ENCODE results near the gene CNTN1.

Gene CNTN1

GRCh38 chr12:40691913-40692764 is at the start of gene CNTN1:
Gene CNTN1, plus strand, starts transcription at chr12:40692439.
- DNase-seq: no peak

- DNase-seq: no peak
These were observed 48.7 kb upstream of the CNTN1 start for GRCh38 chr12:40643506-40643905.

DNA sequence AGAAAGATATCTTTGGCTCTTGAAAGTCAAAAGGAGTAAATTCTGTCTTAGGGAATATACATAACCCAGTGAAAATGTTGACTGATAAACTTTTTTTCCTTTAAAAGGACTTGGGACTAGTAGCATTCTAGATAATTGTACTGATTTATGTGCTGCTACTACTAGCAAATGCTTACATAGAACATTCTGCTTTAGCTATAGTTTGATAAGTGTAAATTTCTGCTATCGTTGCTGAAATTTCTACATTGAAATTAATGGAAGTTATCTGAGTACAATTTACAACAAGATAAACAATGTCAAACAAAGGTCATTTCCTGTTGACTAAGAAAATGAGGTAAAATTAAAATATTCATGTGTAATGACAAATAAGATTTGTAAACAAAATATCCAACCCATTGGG is 48.3 kb upstream of the CNTN1 start:
- no peak for DNase-seq

GRCh38 chr12:40644708-40645107 is 47.5 kb upstream of the CNTN1 start:
- DNase-seq: no peak

GRCh38 chr12:40645361-40645760 is 46.9 kb upstream of the CNTN1 start:
- DNase-seq: no peak

DNA sequence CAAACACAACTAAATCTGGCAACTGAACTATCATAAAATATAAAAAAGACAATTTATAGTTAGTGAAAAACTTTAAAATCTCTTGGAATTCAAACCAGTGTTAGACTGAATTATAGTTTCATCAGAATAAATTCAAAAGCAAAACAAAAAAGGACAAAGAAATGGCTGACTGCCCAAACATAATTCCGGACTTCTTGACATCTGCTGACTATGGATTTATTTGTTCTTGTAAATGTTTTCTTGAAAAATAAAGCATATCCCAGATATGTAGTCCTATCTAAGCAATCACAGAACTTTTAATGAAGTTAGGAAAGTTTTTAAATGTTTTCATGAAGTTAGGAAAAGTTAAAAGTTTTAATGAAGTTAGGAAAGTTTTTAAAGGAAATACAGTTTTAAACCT is 45.8 kb upstream of the CNTN1 start:
- DNase-seq: no peak

GRCh38 chr12:40646911-40647310 is 45.3 kb upstream of the CNTN1 start:
- DNase-seq: no peak

- DNase-seq: no peak
These were observed 44.6 kb upstream of the CNTN1 start for GRCh38 chr12:40647651-40648050.

GRCh38 chr12:40648519-40648918 is 43.7 kb upstream of the CNTN1 start:
- no peak for DNase-seq

- DNase-seq: no peak
These were observed 42.1 kb upstream of the CNTN1 start for GRCh38 chr12:40650038-40650704.

DNA sequence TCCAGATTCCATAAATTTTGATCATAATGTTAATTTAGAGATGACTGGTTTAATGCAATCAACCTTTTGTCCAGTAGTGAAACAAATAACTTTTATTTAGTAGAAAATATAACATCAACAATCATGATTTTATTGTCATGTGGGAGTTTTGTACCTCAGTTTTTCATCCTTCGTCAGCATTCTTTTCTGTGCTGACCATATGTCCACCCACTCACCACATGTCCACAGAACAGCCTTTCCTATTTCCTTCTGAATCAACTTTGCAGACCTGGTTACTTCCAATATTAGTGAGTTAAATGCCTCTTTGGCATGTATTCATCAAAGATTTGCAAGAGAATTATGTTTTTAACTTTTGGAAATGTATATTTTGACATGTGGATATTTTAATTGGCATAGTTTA is 36.8 kb upstream of the CNTN1 start:
- no peak for DNase-seq

GRCh38 chr12:40662366-40662765 is 29.9 kb upstream of the CNTN1 start:
- DNase-seq: no peak

DNA sequence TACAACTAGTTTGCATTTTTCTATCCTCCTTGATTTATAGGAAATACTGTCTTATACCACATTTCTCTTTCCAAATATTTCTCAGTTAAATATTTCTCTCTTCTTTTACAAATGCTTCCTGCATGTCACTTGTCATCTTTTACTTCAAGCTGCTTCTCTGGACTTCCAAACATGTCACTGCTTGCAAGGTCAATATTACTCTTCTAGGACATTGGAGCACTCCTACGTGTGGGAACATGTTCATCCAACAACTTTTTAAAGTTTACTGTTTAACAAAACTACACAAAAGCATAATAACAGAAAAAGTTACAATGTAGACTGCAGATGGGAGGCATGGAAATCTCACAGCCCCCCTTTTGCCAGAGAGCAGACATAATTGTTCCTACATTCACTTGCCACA is 28.5 kb upstream of the CNTN1 start:
- DNase-seq: no peak

DNA sequence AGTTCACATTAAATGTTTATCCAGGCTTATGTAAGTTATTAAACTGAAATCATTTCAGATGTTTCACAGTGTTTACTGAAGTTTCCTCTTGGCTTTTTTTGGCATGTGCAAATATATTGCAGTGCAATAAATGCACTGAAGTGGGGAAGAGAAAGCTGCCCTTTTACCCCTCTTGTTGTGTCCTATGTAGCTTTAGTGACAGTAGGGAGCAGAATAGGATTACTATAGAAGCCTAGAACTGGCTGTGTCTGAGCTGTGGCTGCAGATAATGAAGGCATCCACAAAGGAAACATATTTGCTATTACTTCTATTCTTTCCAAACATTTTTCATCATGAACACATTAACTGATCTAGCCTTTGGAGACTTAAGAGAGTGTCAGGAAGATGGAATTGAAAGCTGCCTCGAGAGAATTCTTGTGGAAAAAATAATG is 24.1 kb upstream of the CNTN1 start:
- no peak for DNase-seq

DNA sequence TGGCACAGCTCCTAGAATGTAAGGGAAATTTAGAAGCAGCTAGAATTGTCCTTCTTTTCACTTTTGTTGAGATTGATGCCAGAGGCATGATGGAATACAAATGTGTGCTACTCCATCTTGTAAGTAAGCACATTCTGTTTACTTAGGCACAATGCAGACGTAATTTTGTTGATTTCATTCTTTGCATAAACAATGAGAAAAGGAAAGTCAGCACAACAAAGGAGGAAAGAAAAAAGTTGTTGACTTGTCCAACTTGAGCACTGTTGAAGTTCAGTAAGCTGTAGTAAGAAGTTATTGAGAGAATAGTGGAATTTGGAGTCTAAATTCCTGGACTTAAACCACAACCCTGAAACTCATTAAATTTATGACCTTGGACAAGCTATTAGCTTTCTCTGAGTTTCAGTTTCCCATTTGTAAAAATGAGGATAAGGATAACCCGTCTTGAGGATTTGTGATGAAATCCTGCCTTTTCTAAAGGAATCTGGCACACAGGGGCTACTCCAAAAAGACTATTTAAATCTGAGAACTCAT is 19.4 kb upstream of the CNTN1 start:
- no peak for DNase-seq

DNA sequence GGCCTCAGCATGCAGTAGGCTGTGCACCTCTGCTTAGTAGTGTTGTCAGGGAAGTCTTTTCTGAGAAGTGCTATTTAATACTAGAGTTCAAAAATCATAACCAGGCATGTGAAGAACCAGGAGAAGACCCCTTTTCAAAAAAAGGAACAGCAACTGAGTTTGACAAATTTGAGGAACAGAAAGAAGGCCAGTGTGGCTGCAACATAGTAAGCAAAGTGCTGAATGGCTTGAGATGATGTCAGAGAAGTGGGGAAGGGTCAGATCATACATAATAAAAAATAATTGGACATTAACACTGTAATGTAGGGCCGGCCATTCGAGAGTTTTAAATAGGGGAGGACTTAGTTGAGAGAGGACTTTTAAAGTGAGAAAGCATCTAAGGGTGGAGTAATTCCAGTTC is 11.1 kb upstream of the CNTN1 start:
- no peak for DNase-seq

DNA sequence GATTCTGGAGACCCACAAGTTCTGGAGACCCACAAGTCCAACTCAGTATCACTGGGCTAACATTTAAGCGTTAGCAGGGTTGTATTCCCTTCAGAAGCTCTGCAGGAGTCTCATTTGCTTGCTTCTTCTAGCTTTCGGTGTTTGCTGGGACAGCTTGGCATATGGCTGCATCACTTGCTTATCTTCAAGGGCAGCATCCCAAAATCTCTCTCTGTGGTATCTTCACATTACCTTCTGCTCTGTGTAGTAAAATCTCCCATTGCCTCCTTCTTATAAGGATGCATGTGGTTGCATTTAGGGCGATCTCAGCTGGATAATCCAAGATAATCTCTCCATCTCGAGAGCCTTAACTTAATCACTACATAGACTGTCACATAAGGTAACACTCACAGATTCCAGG is 7.3 kb upstream of the CNTN1 start:
- DNase-seq: no peak

DNA sequence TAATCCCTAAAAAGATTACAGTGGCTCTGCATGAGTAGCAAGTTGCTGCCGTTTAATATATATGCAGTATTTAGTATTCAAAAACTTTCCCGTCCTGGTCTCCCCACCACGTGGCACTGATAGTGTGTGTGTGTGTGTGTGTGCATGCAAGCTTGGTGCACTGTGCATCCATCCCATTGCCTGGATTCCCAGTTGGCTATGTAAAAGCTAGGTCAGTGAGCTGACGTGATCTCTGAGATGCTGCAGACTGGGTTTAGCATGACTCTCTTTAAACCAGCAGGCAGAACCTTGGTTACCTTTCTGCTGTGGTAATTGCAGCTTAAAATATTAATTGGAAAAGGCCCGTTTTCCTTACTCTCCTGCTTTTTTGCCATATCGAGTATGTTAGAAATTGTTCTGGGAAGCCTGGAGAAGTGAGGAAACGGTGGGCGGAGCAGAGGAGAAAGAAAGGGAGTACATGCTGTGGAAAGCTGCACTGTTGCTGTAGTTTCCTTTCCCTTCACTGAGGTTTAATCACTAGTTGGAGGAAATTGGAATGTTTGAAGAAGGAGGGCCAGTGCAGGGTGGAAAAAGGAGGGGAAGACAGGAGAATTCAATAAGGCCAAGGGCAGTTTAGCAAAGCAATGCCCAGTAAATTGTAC is 4.0 kb upstream of the CNTN1 start:
- no peak for DNase-seq

DNA sequence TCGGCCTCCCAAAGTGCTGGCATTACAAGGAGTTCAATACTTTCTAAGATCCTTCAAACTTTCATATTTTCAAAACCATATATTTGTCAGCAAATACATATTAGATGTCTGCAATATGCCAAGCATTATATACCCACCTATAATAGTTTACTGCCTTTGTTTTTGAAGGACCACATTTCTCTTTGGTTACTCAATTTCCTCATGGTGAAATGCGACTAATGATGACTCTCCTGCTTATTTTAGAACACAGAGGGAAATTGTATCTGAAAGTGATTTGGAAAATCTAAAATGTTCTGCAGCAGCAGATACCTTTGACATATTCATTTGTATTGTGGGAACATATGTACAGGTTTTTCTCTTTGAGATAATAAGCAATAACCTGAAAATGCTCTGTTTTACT is 2.7 kb upstream of the CNTN1 start:
- no peak for DNase-seq

GRCh38 chr12:40692765-40693206 is 547 bp downstream of the CNTN1 start:
- DNase-seq: no peak

- no peak for DNase-seq
These were observed 1.1 kb downstream of the CNTN1 start for GRCh38 chr12:40693207-40693821.

- no peak for DNase-seq
These were observed 5.5 kb downstream of the CNTN1 start for GRCh38 chr12:40697566-40698259.

DNA sequence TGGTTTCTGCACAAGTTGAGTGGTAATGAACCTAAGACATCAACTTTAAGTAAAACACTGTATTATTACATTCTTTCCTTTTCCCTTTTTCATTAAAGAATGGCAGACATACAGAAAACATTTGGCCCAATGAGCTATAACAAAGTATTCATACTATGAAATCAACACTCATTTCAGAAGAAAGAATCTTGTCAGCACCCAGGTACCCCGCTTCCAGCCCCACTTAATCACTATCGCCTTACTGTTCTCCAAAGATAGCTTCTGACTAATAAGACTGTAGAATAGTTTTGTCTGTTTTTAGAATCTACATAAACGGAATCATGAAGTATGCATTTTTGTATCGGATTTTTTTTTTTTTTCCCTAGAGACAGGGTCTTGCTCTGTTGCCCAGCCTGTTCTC is 9.5 kb downstream of the CNTN1 start:
- no peak for DNase-seq
